Subcutaneous adipose tissue (tissue), 4 donors: ENCODE data around the gene NRXN3. TPM values are rescaled to one million over a fixed set of nuclear protein-coding genes. Genes with fewer than 3 reads are reported as not detected.

Source experiments
- CTCF ChIP-seq: fragments of 450-650 bp; IDR thresholded peaks from one replicate; pipeline ENCODE4 v1.5.1; 2016; ENCODE audit warnings: low read depth, mild to moderate bottlenecking, control low read depth, antibody characterized with exemption, moderate library complexity
- total RNA-seq, 4 donors: library from RNA; depleted of rRNA; stranded (reverse); fragments of >200 nt; gene quantifications; one replicate each; pipeline ENCODE4 v1.1.0, GENCODE V29; 2016

NRXN3 gene
- total RNA-seq, 4 donors from 2014 or later = 0.57 to 2.4 (median 1.1) TPM; not detected in 1

GRCh38 chr14:79281244-79282152, 1111.3 kb downstream of the NRXN3 start:
- TF ChIP-seq CTCF = no peak

- no peak for TF ChIP-seq CTCF
Measured at GRCh38 chr14:79284621-79285020, 1114.4 kb downstream of the NRXN3 start.

GRCh38 chr14:79285263-79285662, 1115.1 kb downstream of the NRXN3 start:
- no peak for TF ChIP-seq CTCF

- no peak for TF ChIP-seq CTCF
Measured at GRCh38 chr14:79287976-79288375, 1117.8 kb downstream of the NRXN3 start.

- no peak for TF ChIP-seq CTCF
Measured at GRCh38 chr14:79293482-79294177, 1123.5 kb downstream of the NRXN3 start.

GRCh38 chr14:79294499-79294898, 1124.3 kb downstream of the NRXN3 start:
- TF ChIP-seq CTCF = no peak

- no peak for TF ChIP-seq CTCF
Measured at GRCh38 chr14:79295385-79295784, 1125.2 kb downstream of the NRXN3 start.
